ENCODE data around the gene OR2V2. TPM values are rescaled to one million over a fixed set of nuclear protein-coding genes. Genes with fewer than 3 reads are reported as not detected.
"Not testable (repeated sequence)": the region's sequence is repeated elsewhere in the genome, so short reads cannot be mapped to it uniquely, and the experiment has no call there.

OR2V2 gene
- polyA plus RNA-seq, 2 of the 4 experiments (the other 2 are of a cell fraction): not detected

GRCh38 chr5:181130081-181130480, 17.3 kb upstream of the OR2V2 start:
- CTCF ChIA-PET: not testable (repeated sequence)

DNA sequence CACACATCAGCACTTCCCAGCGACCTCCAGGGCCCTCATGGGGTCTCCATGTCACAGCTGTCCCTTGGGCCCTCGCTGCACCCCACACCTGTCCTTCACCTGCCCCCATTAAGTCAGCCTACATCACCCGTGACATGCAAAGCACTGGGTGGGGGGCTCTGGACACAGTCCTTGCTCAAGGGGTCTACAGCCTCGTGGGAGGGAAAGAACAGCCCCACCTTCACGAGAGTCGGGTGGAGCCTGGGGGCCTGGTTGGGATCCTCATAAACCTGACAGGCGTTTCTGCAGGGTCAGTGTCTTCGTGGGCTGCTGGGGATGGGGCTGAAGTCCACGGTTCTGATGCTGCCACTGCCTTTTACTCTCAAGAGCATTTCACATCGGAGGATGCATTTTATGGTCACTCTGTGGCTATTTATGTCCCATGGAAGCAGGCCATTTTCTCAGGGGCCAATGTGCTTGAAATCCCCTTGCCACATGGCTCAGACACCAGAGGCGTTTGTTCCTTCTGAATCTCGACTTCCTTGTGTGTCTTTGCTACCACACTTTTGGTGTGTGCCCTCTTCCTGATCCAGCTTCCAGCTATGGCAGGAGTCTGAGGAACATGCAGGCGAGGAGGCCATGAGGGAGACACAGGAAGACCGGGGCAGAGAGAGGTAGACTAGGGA, 16.4 kb upstream of the OR2V2 start, which contains the start of gene OR2V1:
Gene OR2V1 (minus strand): TSS at position 338 of the 665 bp plus-strand sequence. CDS start 5,865 bp downstream, outside the sequence.
- no peak for TF ChIP-seq TFCP2L1 (CRISPR knock-in tag; IDR thresholded peaks at IDR 0.05)
- TF ChIP-seq MAFK (IDR thresholded peaks at IDR 0.05; ENCODE audit: partially characterized antibody): no peak
- TF ChIP-seq CTCF (IDR thresholded peaks at IDR 0.05): no peak
- no peak for TF ChIP-seq JUN (IDR thresholded peaks at IDR 0.05)
- TF ChIP-seq, protein P1, sequence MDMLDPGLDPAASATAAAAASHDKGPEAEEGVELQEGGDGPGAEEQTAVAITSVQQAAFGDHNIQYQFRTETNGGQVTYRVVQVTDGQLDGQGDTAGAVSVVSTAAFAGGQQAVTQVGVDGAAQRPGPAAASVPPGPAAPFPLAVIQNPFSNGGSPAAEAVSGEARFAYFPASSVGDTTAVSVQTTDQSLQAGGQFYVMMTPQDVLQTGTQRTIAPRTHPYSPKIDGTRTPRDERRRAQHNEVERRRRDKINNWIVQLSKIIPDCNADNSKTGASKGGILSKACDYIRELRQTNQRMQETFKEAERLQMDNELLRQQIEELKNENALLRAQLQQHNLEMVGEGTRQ (IDR thresholded peaks at IDR 0.05): no peak
- TF ChIP-seq HOXB13 (CRISPR knock-in tag; IDR thresholded peaks at IDR 0.05; ENCODE audit: low read depth): no peak
- no peak for TF ChIP-seq CHD4 (IDR thresholded peaks at IDR 0.05; ENCODE audit: borderline replicate concordance)
- no peak for TF ChIP-seq HOXA7 (CRISPR knock-in tag; IDR thresholded peaks at IDR 0.05)
- TF ChIP-seq CHD2 (IDR thresholded peaks at IDR 0.05; ENCODE audit: low read length, partially characterized antibody): no peak
- no peak for TF ChIP-seq CEBPB (IDR thresholded peaks at IDR 0.05)
- TF ChIP-seq ELK1 (IDR thresholded peaks at IDR 0.05; ENCODE audit: low read depth, low read length): no peak
- no peak for TF ChIP-seq ZC3H11A (IDR thresholded peaks at IDR 0.05)
- 75% methylated on average over 10 of the region's 14 CpGs for WGBS (ENCODE audit: missing lambda C conversion rate)

More at GRCh38 chr5:181130081-181130480, 17.3 kb upstream of the OR2V2 start:
- H3K4me2 ChIP-seq; H3K9me3 ChIP-seq; ATAC-seq; H3K27ac ChIP-seq; H3K4me3 ChIP-seq; POLR2A ChIA-PET; FAIRE-seq; DNase-seq (ENCODE audit: low read depth in 1 of 2, low spot score in 1 of 2): not testable (repeated sequence)
- peaks cover 23% of the 10 kb centered on the region for H3K4me1 ChIP-seq
- 66% methylated on average over 9 of the region's 9 CpGs for WGBS (ENCODE audit: missing lambda C conversion rate)

DNA sequence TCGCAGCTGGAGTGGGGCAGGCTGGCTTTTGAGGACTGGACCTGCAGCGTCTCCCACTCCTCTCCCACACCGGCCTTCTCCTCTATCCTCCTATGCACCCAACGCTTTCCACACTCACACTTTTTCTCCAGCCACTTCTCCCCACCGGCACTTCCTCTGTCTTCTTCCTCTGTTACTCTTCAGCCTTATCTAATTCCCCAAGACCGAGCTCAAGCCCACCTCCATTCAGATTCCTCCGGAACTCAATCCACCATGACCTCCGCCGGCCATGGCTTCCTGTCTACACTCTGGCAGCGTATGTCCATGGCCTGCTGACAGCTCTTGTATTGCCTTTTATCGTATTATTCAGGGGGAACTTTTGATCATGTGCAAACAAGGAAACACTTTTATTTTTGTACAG, 15.9 kb upstream of the OR2V2 start:
- peaks cover 3% of the 10 kb centered on the region; the same call in 1 of the 3 replicates for H3K9me3 ChIP-seq
- WGBS (ENCODE audit: missing lambda C conversion rate): 96% methylated on average over 11 of the region's 11 CpGs
- FAIRE-seq (no peak), DNase-seq (ENCODE audit: low read depth in 1 of 2, low spot score in 1 of 2) (no peak), ATAC-seq (no peak)
- peak overlapping the region in 1 of 2 experiments; percentile 41; a peak in 2 of 6 replicates for H3K27ac ChIP-seq
- TF ChIP-seq, protein P1 (IDR thresholded peaks at IDR 0.05): no peak
- no peak for TF ChIP-seq NR3C1 (IDR thresholded peaks at IDR 0.05)
- TF ChIP-seq ZSCAN20 (CRISPR knock-in tag; IDR thresholded peaks at IDR 0.05): no peak
- TF ChIP-seq CBX8 (IDR thresholded peaks at IDR 0.05): no peak
- TF ChIP-seq MAFK (IDR thresholded peaks at IDR 0.05; ENCODE audit: partially characterized antibody): no peak
- TF ChIP-seq EHF (CRISPR knock-in tag; IDR thresholded peaks at IDR 0.05): no peak
- no peak for TF ChIP-seq RAD21 (conservative IDR thresholded peaks at IDR 0.05 in 1 of 2, IDR thresholded peaks at IDR 0.05 in 1 of 2)
- ChIA-PET CTCF (no interaction called here), POLR2A (no interaction called here)
- peaks cover 25% of the 10 kb centered on the region for H3K4me1 ChIP-seq
- H3K4me2 ChIP-seq: no peak overlapping the region
- H3K4me3 ChIP-seq: no peak overlapping the region

More for the DNA sequence above, 16.4 kb upstream of the OR2V2 start, which contains the start of gene OR2V1:
- ATAC-seq (no peak), DNase-seq (ENCODE audit: low read depth in 1 of 2, low spot score in 1 of 2) (no peak), FAIRE-seq (no peak)
- CTCF ChIA-PET: no interaction called here
- Histone ChIP-seq H3K27ac (peak within 1 kb of the TSS in 1 of 2 experiments; percentile 41; a peak in 2 of 6 replicates), H3K9me3 (peaks cover 1% of the 10 kb centered on the region; the same call in 1 of the 3 replicates), H3K4me2 (no peak within 1 kb of the TSS), H3K4me1 (peaks cover 25% of the 10 kb centered on the region), H3K4me3 (no peak within 1 kb of the TSS)
- POLR2A ChIA-PET: no interaction called here
